HG03571 (cell line): ENCODE results near the gene CLEC16A.

Source experiments
- ATAC-seq: cut with Tn5 transposase; IDR thresholded peaks from one replicate; pipeline ENCODE4 v1.9.1; 2021; ENCODE audit not compliant: unreplicated experiment

Gene CLEC16A

DNA sequence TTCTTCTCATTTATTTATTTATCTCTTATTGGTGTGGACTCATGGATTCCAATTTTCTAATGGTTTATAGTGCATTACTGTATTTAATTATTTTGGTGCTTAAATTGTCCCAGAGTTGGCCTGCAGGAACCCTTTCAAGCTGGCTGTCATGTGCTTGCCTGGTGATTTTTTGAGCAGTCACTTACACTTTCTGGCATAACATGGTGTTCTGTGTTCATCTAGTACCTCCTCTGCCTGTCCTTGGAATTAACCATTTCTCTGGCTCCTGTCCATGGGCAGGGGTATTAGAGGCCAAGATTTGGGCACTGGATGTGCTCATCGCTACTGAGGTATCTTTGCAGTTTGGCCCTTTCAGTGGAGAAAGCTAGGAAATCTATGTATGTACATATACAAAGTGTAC lies 67.0 kb downstream of the CLEC16A start:
- no peak for ATAC-seq

DNA sequence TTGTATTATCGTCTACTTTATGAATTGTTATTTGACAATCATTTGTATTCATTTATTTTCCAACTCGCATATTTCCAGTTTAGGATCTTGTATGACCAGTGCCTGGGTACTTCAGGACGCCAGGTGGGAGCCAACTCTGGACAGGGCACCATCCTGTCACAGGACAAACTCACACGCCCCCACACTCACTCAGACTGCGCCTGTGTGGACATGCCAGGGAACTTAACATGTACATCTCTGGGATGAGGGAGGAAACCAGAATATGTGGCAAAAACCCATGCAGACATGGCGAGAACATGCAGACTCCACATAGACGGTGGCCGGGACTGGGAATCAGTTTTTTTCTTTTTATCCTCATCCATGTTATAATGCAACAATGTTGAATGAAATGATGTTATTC lies 68.5 kb downstream of the CLEC16A start:
- ATAC-seq: no peak

DNA sequence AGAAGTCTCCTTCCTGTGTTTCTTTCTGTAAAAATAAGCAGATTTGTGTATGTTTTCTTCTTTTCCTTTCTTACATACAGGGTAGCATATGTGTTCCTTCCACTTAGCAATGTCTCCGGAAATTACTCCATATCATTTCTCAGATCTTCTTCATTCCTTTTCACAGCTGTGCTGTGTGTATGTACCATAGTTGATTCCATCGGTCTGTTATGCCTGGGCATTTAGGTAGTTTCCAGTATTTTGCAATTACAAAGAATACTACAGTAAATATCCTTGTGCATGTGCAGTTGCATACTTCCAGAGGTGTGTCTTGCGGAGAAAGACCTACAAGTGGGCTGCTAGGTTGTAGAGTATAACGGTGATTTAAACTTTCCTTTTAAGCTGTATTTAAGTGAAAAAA lies 69.8 kb downstream of the CLEC16A start:
- no peak for ATAC-seq

DNA sequence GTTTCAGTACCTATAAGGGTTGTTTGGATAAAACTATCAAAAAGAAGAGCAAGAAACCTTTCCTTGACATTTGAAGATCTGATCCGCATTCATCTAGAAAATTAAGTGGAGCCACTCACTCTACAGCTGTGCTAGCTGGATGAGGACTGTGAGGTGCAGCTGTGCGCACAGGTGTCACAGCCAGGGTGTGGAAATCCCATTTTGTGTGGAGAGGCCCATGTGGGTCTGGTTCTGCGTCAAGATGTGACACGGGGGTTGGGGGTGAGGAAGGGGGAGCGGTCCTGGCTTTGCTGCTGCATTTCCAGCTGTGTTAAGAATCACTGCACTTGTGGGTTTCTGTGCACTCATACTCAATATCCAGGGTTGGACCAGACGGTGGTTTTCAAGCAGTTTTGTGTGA lies 70.7 kb downstream of the CLEC16A start:
- no peak for ATAC-seq

DNA sequence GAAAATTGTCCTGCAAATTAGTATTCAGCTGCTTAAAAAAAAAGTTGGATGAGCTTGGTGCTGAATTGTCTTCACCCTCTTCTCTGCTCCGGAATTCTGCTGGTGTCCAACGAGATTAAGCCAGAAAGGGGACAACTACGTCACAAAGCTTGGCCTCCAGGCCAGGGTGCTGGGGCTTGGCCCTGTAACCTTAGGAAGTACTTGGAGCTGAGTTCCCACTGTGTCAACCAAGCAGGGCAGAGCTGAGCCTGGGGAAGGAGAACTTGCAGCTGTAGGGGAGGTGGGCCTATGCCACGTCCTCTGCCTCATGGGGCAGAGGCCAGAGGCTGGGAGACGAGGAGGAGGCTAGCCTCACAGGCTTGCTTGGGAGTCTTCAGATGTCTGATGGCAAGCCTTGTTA lies 71.2 kb downstream of the CLEC16A start:
- ATAC-seq: no peak

DNA sequence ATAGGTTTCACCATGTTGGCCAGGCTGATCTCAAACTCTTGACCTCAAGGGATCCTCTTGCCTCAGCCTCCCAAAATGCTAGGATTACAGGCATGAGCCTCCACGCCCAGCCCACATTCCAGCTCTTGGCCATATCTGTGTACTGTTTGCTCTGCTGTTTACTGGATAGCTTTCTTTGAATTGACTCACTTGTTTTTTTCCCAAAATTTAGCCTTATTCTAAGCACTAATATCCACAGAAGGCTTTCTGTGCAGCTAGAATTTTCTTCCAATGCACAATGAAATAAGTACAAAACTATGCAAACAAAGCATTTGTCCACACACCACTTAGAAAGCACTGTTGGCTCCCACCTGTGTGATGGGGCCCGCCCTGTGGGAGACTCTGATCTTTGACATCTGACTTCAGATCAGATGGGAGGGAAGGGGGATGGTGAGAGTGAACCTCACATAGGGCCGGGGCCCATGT lies 72.2 kb downstream of the CLEC16A start:
- no peak for ATAC-seq

DNA sequence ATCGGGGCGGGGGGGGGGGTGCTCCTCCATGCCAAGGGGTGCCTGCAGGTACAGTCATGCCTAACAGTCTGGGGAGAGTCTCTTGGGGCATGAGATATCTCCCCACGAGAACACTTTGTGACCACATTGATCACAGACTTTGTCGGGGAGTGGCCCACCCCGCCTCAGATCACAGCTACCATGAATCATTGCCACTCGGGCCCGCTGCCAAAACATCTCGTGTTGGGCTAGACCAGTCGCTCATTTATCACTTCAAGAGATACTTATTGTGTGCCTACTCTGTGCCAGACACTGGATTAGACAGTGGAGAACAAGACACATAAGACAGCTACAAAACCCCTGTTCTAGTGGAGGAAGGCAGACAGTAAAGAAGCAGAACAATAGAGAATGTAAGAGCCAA lies 72.6 kb downstream of the CLEC16A start:
- ATAC-seq: no peak

DNA sequence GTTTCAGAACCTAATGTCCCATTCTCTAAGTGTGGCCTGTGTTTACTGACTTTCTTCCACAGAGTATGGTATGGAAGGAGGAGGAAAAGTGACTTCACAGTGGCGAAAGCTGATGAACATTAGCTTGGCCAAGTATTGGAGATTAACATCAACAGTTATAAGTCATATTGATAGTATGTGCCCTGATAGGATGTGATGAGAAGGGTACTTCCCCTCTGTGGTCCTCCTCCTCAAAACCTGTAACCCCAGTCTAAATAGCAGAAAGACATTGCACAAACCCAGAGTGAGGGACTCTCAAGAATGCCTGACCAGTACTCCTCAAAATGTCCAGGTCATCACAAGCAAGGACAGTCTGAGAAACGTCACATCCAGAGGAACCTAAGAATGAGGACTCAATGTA lies 73.1 kb downstream of the CLEC16A start:
- no peak for ATAC-seq

DNA sequence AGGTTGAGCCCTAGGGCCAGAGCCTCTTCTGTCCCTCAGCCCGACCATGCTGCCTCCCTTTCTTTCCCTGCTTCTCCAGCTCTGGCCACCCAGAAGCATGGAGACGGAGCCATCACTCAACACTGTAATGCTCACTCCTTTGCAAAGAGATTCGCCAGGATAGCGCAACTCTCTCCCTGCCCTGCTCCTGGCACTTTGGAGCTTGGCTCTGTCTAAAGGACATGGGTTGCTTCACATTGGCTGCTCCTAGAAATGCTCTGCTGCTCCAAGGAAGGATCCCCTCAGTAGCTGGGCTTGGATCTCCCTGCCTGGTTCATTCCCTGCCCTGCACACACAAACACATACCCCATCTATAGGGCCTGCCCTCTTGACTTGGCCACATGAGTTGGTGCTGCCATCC lies 76.0 kb downstream of the CLEC16A start:
- ATAC-seq: no peak

DNA sequence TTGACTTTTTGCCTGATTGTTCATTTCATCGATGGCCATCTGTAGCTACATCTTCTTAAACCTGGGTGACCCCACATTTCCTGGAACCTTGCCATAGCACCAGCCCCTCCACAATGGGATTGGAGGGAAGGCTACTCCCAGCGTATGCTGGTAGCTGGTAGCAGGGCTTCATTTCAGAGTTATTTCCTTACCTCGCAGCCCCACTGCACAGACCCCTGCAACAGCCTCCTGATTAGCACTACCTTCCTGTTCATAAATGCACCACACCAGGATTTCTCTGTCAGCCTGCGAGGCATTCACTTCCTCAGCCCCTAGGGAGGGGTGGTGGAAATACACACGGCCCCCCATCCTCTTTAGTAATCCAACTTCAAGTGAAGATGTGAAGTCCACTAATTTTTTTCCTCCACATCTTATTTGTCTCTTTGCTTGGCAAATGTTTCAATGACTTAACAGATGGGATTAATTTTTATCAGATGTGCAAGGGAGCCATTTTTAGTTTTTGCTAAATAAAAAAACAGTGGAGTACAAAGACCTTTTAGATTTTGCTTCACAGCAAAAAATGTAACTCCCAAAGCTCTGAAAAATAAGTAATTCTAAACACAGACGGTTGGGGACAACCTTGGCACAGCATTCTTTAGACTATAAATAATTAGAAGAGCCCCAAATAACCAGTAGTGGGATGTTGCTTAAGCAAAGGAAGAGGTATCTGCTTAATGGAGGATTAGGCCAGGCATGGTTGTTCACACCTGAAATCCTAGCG lies 76.6 kb downstream of the CLEC16A start:
- ATAC-seq: no peak

DNA sequence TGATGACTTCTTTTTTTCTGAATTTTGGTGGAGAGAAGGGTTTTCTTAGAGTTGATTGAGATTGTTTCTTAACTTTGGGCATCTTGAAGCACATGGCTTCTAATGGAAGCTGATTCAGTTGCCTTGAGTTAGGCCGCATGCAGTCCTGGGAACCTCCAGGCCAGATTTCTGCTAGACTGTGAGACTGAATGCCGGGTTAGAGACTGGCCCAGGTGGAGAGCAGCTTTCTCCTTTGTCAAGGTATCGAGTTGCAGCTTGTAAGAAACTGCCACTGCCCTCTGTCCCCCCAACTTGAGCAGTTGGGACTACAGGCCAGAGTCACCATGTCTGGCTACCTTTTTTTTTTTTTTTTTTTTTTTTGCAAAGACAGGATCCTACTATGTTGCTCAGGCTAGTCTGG lies 77.6 kb downstream of the CLEC16A start:
- ATAC-seq: no peak

DNA sequence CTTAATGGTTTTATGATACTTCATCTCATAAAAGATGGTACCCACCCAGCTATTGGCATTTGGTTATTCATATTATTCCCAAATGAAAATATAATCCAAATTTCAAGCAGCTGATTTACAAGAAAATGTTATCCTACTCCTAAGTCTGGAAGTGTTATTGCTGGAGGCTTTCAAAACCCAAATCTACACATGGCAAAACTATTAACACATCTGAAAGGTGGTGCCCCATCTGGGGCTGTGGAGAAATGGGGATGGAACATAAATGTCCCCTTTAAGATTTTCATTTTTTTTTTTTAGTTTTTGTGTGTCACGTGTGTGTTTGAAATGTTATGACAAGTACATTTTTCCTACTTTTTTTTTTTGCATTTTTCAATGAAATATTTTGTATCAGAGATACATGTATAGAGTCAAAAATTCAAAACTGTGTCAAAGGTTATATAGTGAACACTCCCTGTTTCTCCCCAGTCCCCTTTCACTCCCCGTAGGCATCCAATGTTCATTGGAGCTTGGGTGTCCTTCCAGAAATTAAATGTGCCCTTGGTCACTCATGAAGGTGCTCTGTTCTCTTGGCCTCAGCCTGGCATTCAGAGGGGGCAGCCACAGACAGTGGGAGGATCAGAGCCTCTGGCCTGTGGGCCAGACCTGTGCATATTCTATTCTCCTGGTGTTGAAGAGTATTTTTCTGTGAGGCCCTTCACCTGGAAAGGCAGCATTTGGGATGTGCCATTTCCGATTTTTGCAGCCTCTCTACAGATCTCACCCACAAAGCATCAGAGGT lies 79.1 kb downstream of the CLEC16A start:
- ATAC-seq: no peak

DNA sequence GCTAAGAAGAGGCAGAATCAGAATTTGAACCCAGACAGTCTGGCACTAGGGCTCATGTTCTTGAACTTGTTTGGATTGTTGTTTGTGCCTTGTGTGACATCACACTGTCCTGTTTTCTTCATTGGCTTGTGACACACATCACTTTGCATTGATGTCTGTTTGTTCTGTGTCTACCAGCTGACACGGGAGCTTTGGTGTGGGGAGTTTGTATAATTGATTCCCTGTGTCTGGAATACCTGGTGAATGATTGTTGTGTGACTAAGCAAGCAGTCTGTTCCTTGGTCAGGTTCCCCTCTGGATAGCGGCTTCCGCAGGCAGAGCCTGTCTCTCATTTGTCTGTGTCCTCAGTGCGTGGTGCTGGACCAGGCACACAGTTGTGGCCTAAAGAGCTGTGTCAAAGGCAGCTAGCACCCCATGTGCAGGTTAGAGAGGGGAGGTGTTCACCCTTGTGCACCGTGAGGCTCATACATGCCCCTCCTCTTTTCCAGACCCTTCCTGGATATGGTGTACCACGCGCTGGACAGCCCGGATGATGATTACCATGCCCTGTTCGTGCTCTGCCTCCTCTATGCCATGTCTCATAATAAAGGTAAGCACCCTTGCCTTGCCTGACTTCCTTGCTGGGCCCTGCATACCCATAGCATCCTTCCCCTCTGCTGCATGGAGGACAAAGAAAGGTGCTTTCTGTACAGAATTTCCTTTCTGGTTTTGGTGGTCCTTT lies 80.1 kb downstream of the CLEC16A start:
- no peak for ATAC-seq

DNA sequence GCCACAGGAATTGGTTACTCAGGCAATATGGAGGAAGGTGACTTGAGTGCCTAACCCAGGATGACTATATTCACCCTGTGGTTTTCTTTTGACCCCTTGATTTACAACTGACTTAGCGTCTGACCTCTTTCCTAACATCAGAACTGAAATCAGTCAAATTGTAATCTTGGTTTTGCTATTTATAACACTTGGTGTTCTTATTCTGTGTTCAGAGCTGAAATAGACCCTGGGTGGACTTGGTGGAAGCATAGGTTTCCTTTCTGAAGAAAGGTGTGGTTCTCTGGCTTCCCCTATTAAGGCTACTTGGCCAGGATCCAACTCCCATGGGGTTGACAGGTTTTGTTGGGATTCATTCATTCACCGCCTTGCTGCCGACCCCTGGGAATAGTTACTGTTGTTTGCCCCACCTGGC lies 80.8 kb downstream of the CLEC16A start:
- no peak for ATAC-seq

DNA sequence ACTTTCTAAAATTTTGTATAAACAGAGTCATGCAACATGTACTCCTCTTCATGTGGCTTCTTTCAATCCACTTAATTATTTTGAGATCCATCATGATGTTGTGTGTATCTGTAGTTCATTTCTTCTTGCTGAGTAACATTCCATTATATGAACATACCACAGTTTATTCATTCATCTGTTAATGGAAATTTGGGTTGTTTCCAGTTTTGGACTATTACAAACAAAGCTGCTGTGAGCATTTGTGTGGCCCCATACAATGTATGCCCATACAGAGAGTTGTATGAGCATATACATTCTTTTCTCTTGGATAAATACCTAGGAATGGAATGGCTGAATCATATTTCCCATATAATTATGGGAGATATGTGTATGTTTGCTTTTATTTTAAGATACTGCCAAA lies 85.6 kb downstream of the CLEC16A start:
- ATAC-seq: no peak

DNA sequence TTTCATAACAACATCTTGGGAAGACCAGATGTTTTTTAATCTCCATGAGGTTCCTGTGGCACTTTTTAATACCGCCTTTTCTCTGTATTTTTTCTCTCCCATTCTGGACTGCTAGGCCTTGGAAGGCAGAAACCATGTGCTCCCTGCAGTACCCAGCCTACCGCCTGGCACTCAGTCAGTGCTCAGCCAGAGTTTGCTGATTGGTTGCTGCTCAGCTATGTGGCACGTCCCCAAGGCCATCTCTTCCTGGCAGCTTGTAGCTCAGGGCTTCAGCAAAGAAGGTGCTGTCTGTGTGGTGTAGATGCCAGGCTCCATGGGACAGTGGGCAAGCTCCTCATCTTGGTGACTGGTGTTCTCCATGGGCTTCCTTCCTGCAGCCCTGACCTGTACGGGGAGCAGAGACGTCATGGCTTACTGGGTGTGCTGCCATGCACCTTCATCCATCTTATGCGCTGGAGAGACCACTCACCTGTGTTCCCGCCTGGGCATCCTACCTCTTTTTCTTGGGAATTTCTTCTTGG lies 86.7 kb downstream of the CLEC16A start:
- no peak for ATAC-seq

DNA sequence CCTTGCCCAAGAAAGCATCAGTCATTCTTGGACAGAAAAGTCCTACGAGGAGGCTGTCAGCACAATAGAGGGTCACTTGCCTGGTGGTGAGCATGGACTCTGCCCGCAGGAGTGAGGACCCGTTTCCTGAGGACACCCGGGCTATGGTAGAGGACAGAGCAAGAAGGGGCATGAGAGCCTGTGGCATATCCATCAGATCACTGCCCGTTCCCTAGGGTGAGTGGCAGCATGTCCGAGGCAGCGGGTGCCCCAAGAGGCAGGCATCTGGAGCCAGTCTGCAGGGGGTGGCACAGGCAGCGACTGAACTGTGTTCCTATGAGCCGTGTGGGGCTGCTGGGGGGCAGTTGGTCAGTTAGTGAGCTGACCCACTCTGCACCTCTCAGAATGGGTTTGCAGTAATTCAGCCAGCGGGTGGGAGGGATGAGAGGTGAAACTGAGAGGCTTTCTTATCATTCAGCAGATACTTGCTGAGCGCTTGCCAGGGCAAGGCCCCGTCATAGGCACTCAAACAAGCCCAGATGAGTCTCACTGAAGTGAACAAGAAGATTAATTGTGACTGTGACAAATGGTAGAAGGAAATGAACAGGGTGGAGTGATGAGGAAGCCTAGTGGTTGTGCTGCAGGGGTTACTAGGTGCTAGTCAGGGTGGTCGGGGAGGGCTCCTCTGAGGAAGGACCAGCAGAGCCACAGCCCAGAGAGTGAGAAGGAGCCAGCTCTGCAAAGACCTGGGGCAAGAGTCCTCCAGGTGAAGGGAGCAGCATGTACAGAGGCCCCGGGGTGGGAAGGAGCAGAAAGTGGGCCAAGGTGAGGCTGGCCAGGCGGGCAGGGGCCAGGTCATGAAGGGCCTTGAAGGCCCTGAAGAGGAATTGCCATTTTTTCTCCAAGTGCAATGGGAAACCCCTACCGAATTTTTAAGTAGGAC lies 87.9 kb downstream of the CLEC16A start:
- ATAC-seq: no peak

DNA sequence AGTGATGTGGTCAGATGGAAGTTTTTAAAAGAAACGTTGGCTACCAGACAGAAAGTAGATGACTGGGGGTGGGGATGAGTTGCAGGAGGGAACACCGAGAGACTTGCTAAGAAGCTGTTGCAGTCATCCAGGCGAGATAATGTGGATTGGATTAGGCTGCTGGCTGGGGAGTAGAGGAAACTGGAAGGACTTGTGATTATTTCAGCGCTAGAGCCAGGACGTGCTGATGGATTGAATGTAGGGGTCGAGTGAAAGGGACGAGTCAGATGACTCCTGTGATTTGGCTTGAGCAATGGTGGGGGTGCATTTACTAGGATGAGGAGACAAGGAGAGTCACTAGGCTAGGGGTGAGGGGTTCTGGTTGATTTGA lies 88.5 kb downstream of the CLEC16A start:
- no peak for ATAC-seq

DNA sequence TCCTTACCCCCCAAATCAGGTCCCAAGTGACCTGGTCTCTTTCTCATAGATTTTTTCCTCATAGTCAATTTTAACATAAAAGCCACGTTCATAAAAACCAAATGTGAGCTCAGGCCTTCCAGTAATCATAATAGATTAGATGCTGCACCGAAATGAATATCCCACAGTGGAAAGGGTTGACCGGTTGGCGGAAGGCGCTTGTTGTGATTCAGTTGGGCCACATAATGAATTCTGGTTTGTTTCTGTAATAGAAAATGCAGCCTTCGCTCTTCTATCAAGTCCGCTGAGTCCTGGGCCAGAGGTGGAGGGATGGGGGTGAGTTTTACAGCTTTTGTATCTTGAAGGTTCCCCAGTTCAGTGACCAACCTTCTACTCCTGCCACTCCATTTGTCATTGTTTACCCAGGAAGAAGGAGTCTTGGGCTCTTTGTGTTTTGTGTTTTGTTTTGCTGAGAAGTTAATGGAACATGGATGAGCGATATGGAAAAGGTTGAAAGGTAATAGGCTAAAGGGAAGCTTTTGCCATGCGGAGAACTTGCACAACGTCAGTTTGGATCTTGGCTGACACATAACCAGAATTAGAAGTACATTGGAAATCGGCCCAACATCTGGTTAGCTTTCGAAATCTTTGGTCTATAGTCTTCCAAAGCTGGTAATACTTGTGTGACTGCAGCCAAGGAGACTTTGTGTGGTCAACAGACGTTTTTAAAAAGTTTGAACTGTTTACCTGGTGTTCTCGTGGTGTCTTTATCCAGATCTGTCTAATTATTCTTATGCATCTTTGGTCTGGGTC lies 89.5 kb downstream of the CLEC16A start:
- ATAC-seq: no peak

DNA sequence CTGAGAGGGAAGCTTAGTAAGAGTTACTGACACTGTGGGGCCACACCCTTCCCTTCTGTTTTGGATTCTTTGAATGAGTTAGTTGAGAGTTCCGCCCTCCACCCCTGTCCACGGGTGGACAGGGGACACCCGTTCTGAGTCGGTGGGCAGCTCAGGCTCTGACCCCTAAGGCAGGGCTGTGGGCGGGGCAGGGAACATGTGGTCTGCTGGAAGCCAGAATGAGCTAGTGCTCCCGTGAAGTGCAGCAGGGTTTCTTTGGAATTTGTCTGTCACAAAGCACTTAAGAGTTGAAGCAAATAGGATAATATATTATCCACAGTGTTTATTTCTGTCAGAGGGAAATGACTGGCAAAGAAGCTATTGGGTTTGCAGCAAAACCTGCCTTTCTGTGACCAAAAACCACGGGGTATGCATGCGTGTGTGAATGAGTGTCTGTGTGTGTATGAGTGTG lies 90.1 kb downstream of the CLEC16A start:
- ATAC-seq: no peak
